GM12872 (cell line): ENCODE data around the gene CXCL10.

Experiments used
- TF ChIP-seq, protein P1 (sequence below): IDR thresholded peaks from 3 replicates; pipeline ENCODE4 v1.5.1; 2011; ENCODE audit warnings: low read depth, mild to moderate bottlenecking, low read length, moderate library complexity; ENCODE audit not compliant: insufficient read depth

Gene CXCL10

DNA sequence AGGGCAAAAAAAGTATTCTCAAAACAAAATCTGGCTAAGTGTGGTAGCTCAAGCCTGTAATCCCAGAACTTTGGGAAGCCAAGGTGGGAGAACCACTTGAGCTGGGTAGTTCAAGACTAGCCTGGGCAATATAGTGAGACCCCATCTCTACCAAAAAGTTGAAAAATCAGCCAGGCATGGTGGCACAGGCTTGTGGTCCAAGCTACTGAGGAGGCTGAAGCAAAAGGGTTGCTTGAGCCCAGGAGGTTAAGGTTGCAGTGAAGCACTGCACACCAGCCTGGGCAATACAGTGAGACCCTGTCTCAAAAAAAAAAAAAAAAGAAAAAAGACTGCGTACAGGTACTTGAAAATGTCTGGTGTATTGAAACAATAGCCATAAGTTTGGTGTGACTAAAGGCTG is 30.8 kb downstream of the CXCL10 start:
- TF ChIP-seq, protein P1, sequence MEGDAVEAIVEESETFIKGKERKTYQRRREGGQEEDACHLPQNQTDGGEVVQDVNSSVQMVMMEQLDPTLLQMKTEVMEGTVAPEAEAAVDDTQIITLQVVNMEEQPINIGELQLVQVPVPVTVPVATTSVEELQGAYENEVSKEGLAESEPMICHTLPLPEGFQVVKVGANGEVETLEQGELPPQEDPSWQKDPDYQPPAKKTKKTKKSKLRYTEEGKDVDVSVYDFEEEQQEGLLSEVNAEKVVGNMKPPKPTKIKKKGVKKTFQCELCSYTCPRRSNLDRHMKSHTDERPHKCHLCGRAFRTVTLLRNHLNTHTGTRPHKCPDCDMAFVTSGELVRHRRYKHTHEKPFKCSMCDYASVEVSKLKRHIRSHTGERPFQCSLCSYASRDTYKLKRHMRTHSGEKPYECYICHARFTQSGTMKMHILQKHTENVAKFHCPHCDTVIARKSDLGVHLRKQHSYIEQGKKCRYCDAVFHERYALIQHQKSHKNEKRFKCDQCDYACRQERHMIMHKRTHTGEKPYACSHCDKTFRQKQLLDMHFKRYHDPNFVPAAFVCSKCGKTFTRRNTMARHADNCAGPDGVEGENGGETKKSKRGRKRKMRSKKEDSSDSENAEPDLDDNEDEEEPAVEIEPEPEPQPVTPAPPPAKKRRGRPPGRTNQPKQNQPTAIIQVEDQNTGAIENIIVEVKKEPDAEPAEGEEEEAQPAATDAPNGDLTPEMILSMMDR, result no peak

DNA sequence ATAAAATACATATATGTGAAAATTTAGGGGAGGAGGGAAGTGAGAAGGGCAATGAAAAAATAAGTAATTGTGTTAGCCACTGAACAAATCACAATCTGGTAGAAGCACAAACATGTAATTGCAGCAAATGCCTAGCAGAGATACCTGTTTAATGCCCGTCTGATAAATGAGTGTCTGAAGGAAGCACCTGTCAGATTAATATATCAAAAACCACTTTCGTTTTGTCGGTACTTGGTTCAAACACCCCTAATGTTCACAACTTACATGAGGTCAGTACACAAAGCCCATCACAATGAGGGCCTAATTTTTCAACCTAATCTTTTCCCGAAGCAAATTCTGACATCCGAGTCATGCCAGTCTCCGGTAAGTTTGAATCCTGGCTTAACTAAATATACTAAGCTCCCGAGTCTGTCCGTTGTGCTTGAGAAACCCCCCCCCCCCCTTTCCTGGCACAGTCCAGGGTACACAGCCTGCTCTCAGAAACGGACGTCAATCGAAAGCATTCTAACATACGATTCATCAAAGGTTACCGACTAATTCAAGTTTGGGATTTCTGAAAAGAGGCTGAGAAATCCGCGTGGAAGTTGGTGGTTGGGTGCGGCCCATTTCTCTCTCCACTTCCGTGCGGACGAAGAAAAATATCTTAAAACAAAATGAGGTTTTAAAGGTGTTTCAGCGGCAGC is 33.3 kb downstream of the CXCL10 start:
- TF ChIP-seq, protein P1, result no peak

DNA sequence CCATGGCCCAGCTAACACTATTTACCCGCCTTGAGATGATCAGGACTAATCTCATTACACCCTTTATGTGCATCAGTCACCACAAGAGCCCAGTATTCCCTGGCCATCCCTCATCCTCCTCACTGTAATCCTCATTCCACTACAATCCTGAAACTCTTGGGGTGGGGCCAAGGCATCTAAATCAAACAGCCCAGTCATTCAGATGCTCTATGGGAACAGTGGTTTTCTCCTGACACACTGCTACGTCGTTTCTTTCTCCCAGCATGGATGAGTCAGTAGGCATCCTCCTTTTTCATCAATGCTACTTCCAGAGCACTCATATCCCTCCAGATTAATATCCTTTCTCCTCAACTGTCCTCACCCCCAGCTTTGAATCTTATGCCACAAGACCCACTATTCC is 38.2 kb downstream of the CXCL10 start:
- TF ChIP-seq, protein P1, result no peak

DNA sequence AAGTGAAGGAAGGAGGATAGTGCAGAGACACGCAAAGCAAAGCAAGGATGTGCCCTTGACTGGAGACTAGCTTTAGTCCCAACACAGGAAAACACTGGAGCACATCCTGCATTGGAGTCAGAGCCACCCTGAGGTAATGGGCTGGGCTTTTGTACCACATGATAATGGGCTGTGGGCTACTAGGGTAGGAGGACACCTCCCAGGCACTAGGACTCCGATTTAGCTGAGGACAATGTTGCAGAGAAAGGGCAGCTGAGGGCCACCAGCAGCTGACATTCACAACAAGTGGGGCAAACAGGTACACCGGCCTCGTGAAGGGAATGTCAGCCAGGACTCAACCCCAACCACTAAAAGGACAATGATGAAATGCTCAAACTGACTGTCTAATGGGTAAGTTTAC is 42.7 kb downstream of the CXCL10 start:
- TF ChIP-seq, protein P1, result no peak

DNA sequence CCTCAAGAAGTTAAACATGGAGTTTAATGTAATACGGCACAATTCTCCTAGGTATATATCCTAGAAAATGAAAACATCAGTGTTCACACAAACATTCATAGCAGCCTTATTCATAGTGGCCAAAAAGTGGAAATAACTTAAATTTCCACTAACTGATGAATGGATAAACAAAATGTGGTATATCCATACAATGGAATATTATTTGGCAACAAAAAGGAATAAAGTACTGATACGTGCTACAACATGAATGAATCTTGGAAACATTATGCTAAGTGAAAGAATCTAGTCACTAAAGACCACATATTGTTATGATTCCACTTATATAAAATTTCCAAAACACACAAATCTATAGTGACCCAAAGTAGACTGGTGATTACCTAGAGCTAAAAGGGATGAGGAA is 47.1 kb downstream of the CXCL10 start:
- TF ChIP-seq, protein P1, result no peak

DNA sequence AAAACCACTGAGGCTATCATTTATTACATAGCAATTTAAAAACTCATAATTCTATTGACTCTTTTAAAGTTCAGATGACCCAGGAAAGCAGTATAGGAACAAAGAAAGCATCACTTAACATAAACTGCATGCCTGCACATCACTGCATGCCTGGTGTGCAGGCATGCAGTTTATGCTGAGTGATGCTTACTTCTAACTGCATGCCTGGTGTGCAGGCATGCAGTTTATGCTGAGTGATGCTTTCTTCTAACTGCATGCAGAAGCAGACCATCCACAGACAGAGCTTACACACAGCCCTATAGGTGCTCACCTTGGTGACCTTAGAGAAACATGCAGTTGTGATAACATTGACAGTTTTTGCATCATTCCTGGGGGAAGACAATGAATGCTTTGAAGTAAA is 49.5 kb downstream of the CXCL10 start:
- TF ChIP-seq, protein P1, result no peak
